IMR-90 (cell line): Measurements from ENCODE around the gene TPSB2. TPM values are rescaled to one million over a fixed set of nuclear protein-coding genes. Genes with fewer than 3 reads are reported as not detected.

Source experiments
- ATAC-seq: fragments of 200-7000 bp; cut with Tn5 transposase; 2 replicates; pipeline ENCODE4 v1.9.1; 2020; ENCODE audit warnings: low read depth, mild to moderate bottlenecking, moderate library complexity
- BruUV-seq: library from RNA; stranded (reverse); fragments of 400-500 nt; replicated peaks from 2 replicates; lab custom pipeline; 2021; lab: Mats Ljungman, UMichigan
- CTCF ChIA-PET: fragments of 300-600 bp; formaldehyde crosslinking; extraction: SDS; loops from one replicate; lab custom pipeline; 2021; ENCODE audit warnings: antibody characterized with exemption; lab: Yijun Ruan, JAX
- POLR2A ChIA-PET: fragments of 300-600 bp; sonication (Branson Sonifier 250); formaldehyde crosslinking; loops from one replicate; lab custom pipeline; 2022; ENCODE audit warnings: antibody characterized with exemption; ENCODE audit not compliant: unreplicated experiment; lab: Charles Lee
- DNase-seq: peaks from one replicate; pipeline ENCODE4 v3.0.0; 2013
- H2AFZ ChIP-seq: replicated peaks from 2 replicates; pipeline ENCODE3; 2013; ENCODE audit warnings: low read length, mild to moderate bottlenecking; ENCODE audit not compliant: poor library complexity
- H2AK5ac ChIP-seq: 2 replicates; pipeline ENCODE4 v1.6.1; 2013; ENCODE audit warnings: low read depth, low read length, inconsistent platforms
- H2AK9ac ChIP-seq: replicated peaks from 2 replicates; pipeline ENCODE3; 2013; ENCODE audit warnings: mild to moderate bottlenecking, low read depth, low read length, moderate library complexity; ENCODE audit not compliant: poor library complexity
- H2BK120ac ChIP-seq: 2 replicates; pipeline ENCODE4 v1.6.1; 2013; ENCODE audit warnings: low read depth, low read length, inconsistent platforms
- H2BK15ac ChIP-seq: 3 replicates; pipeline ENCODE4 v1.6.1; 2013; ENCODE audit warnings: low read depth, low read length, inconsistent platforms
- H2BK20ac ChIP-seq: 2 replicates; pipeline ENCODE4 v1.6.1; 2013; ENCODE audit warnings: low read depth, mild to moderate bottlenecking, inconsistent platforms, low read length, moderate library complexity
- H2BK5ac ChIP-seq: 2 replicates; pipeline ENCODE4 v1.6.1; 2013; ENCODE audit warnings: mild to moderate bottlenecking, low read depth, low read length, inconsistent platforms; ENCODE audit not compliant: poor library complexity, severe bottlenecking
- H3K14ac ChIP-seq: replicated peaks from 2 replicates; pipeline ENCODE4 v1.6.1; 2013; ENCODE audit warnings: low read depth, low read length, inconsistent platforms
- H3K18ac ChIP-seq: 2 replicates; pipeline ENCODE4 v1.6.1; 2013; ENCODE audit warnings: low read depth, low read length, control low read depth
- H3K23ac ChIP-seq: 2 replicates; pipeline ENCODE4 v1.6.1; 2013; ENCODE audit warnings: low read depth, low read length, inconsistent platforms
- H3K27ac ChIP-seq: 2 replicates; pipeline ENCODE4 v1.5.1; 2013; ENCODE audit warnings: mild to moderate bottlenecking, control low read depth, low read length; ENCODE audit not compliant: insufficient read depth
- H3K27me3 ChIP-seq: 2 replicates; pipeline ENCODE4 v1.6.1; 2013; ENCODE audit warnings: low read length; ENCODE audit not compliant: control insufficient read depth, insufficient read depth
- H3K36me3 ChIP-seq: 2 replicates; pipeline ENCODE4 v1.6.1; 2013; ENCODE audit warnings: low read length, mixed read lengths; ENCODE audit not compliant: control insufficient read depth, insufficient read depth
- H3K4ac ChIP-seq: 2 replicates; pipeline ENCODE4 v1.6.1; 2013; ENCODE audit warnings: low read depth, low read length, inconsistent platforms
- H3K4me1 ChIP-seq: 2 replicates; pipeline ENCODE4 v1.6.1; 2013; ENCODE audit warnings: low read length, mixed read lengths; ENCODE audit not compliant: control insufficient read depth, insufficient read depth
- H3K4me2 ChIP-seq: 2 replicates; pipeline ENCODE4 v1.6.1; 2013; ENCODE audit warnings: low read depth, mild to moderate bottlenecking, control low read depth, low read length, moderate library complexity
- H3K4me3 ChIP-seq: 2 replicates; pipeline ENCODE4 v1.5.1; 2013; ENCODE audit warnings: low read depth, mild to moderate bottlenecking, control low read depth, low read length, moderate library complexity; ENCODE audit not compliant: insufficient read depth
- H3K56ac ChIP-seq: 2 replicates; pipeline ENCODE4 v1.6.1; 2013; ENCODE audit warnings: low read length, inconsistent platforms; ENCODE audit not compliant: insufficient read depth; ENCODE audit errors: extremely low read depth
- H3K79me1 ChIP-seq, 2 experiments: 2 replicates each; pipeline ENCODE4 v1.6.1; 2013; ENCODE audit warnings: low read length in 2 of 2, inconsistent platforms in 1 of 2, low read depth in 1 of 2
- H3K9ac ChIP-seq: 2 replicates; pipeline ENCODE4 v1.6.1; 2013; ENCODE audit warnings: low read depth, low read length, control low read depth
- H3K9me1 ChIP-seq: 2 replicates; pipeline ENCODE4 v1.6.1; 2013; ENCODE audit warnings: low read length, inconsistent platforms; ENCODE audit not compliant: insufficient read depth
- H3K9me3 ChIP-seq: 2 replicates; pipeline ENCODE4 v1.6.1; 2013; ENCODE audit warnings: low read length; ENCODE audit not compliant: control insufficient read depth, insufficient read depth
- H4K20me1 ChIP-seq: 2 replicates; pipeline ENCODE4 v1.6.1; 2013; ENCODE audit warnings: low read length, inconsistent platforms; ENCODE audit not compliant: insufficient read depth
- H4K5ac ChIP-seq: 2 replicates; pipeline ENCODE4 v1.6.1; 2013; ENCODE audit warnings: mild to moderate bottlenecking, low read depth, low read length, control low read depth
- H4K8ac ChIP-seq, 2 experiments: 2 replicates each; pipeline ENCODE4 v1.6.1; 2013; ENCODE audit warnings: low read depth in 2 of 2, low read length in 2 of 2, control low read depth in 1 of 2, inconsistent platforms in 1 of 2
- H4K91ac ChIP-seq: 2 replicates; pipeline ENCODE4 v1.6.1; 2013; ENCODE audit warnings: low read depth, low read length, inconsistent platforms; ENCODE audit not compliant: insufficient read depth
- BHLHE40 ChIP-seq: fragments of 150-350 bp; IDR thresholded peaks from 2 replicates; pipeline ENCODE4 v1.6.1; 2016; ENCODE audit warnings: mild to moderate bottlenecking, low read depth, low read length
- CEBPB ChIP-seq: IDR thresholded peaks from 2 replicates; pipeline ENCODE4 v1.6.1; 2012; ENCODE audit warnings: low read depth, low read length, improper control_type of control experiment
- CHD1 ChIP-seq: IDR thresholded peaks from 2 replicates; pipeline ENCODE4 v1.6.1; 2012; ENCODE audit warnings: low read depth, low read length, improper control_type of control experiment
- CTCF ChIP-seq: conservative IDR thresholded peaks from 2 replicates; pipeline ENCODE4 v1.5.1; 2012; ENCODE audit warnings: mild to moderate bottlenecking, low read depth, low read length, improper control_type of control experiment
- ELK1 ChIP-seq: fragments of 150-350 bp; IDR thresholded peaks from 2 replicates; pipeline ENCODE4 v1.6.1; 2016; ENCODE audit warnings: low read depth, mild to moderate bottlenecking, low read length, moderate library complexity, borderline replicate concordance
- FOS ChIP-seq: fragments of 150-350 bp; IDR thresholded peaks from 2 replicates; pipeline ENCODE4 v1.6.1; 2016; ENCODE audit warnings: low read depth, low read length
- MAFK ChIP-seq: IDR thresholded peaks from 2 replicates; pipeline ENCODE4 v1.6.1; 2012; ENCODE audit warnings: low read depth, low read length, improper control_type of control experiment
- MAZ ChIP-seq: IDR thresholded peaks from 2 replicates; pipeline ENCODE4 v1.6.1; 2012; ENCODE audit warnings: low read depth, mild to moderate bottlenecking, low read length, improper control_type of control experiment, moderate library complexity, borderline replicate concordance
- MXI1 ChIP-seq: IDR thresholded peaks from 2 replicates; pipeline ENCODE4 v1.6.1; 2012; ENCODE audit warnings: low read depth, mild to moderate bottlenecking, low read length, moderate library complexity, borderline replicate concordance
- NFE2L2 ChIP-seq: fragments of 150-350 bp; IDR thresholded peaks from 2 replicates; pipeline ENCODE4 v1.6.1; 2016; ENCODE audit warnings: low read depth, mild to moderate bottlenecking, low read length
- POLR2A ChIP-seq: IDR thresholded peaks from 2 replicates; pipeline ENCODE4 v1.6.1; 2012; ENCODE audit warnings: mild to moderate bottlenecking, low read depth, low read length
- RAD21 ChIP-seq: IDR thresholded peaks from 2 replicates; pipeline ENCODE4 v1.6.1; 2012; ENCODE audit warnings: low read length, improper control_type of control experiment
- RCOR1 ChIP-seq: IDR thresholded peaks from 2 replicates; pipeline ENCODE4 v1.6.1; 2012; ENCODE audit warnings: mild to moderate bottlenecking, low read length, improper control_type of control experiment; ENCODE audit not compliant: insufficient replicate concordance
- RFX5 ChIP-seq: IDR thresholded peaks from 2 replicates; pipeline ENCODE4 v1.8.0; 2012; ENCODE audit warnings: low read depth, mild to moderate bottlenecking, low read length, moderate library complexity
- SMC3 ChIP-seq: fragments of 150-350 bp; IDR thresholded peaks from 2 replicates; pipeline ENCODE4 v1.6.1; 2016; ENCODE audit warnings: low read depth, mild to moderate bottlenecking, antibody characterized with exemption, low read length, moderate library complexity
- WGBS, 2 experiments: methylation state at CpG; one replicate each; pipeline versions ENCODE4 v1.1.5 to v1.1.7; 2013; ENCODE audit warnings: missing lambda C conversion rate in 2 of 2; ENCODE audit not compliant: insufficient read length in 1 of 2; ENCODE audit errors: extremely low coverage in 2 of 2; 5-methylcytosine and 5-hydroxymethylcytosine counted together
- dilution Hi-C: fragments of 300-500 bp; cut with HindIII; formaldehyde crosslinking; loops from one replicate; pipeline ENCODE4 v1.14.3; 2018; ENCODE audit warnings: low sequenced_read_pairs; ENCODE audit not compliant: unreplicated experiment
- in situ Hi-C: fragments of 300-500 bp; cut with MboI; formaldehyde crosslinking; loops from 3 replicates; pipeline ENCODE4 v1.14.3; 2019; ENCODE audit warnings: low sequenced_read_pairs, inconsistent platforms, mixed read lengths
- intact Hi-C: fragments of 100-400 bp; cut with micrococcal nuclease; formaldehyde crosslinking; loops from 2 replicates; pipeline ENCODE4 v1.10.0; 2022
- polyA plus RNA-seq, 3 experiments: library from polyadenylated mRNA; depleted of rRNA; stranded (reverse); fragments of >200 nt; gene quantifications; 2 replicates each; pipeline ENCODE4 v1.2.3, GENCODE V29; 2012; ENCODE audit warnings: low replicate concordance in 1 of 3
- total RNA-seq: library from RNA; depleted of rRNA; stranded (reverse); fragments of >200 nt; gene quantifications from 2 replicates; pipeline ENCODE4 v1.2.3, GENCODE V29; 2012
- TF ChIP-seq, protein P1 (sequence below): fragments of 150-350 bp; IDR thresholded peaks from 2 replicates; pipeline ENCODE4 v1.6.1; 2017; ENCODE audit warnings: mild to moderate bottlenecking, antibody characterized with exemption, low read length, low read depth

TPSB2 gene
- total and polyA plus RNA-seq, 2 of the 4 experiments (the other 2 are of a cell fraction) = not detected

GRCh38 chr16:1274767-1275166, 44.8 kb upstream of the TPSB2 start:
- H2AK9ac ChIP-seq = no peak overlapping the region
- intact Hi-C loops = no loop called here
- no peak overlapping the region for H4K5ac ChIP-seq
- H3K4me3 ChIP-seq = no peak overlapping the region
- no peaks in the 10 kb centered on the region for H4K20me1 ChIP-seq
- no peak overlapping the region for H3K9ac ChIP-seq
- no peak overlapping the region for H3K27ac ChIP-seq
- CTCF ChIA-PET = no interaction called here
- no peak overlapping the region for H4K8ac ChIP-seq
- H2BK20ac ChIP-seq = no peak overlapping the region
- DNase-seq (no peak), ATAC-seq (no peak)
- no peak overlapping the region for H2BK120ac ChIP-seq
- no peak overlapping the region for H3K4ac ChIP-seq
- no CpG with 5 or more reads among the region's 7 CpGs for whole genome bisulfite sequencing, 2 experiments
- no peak overlapping the region for H2AFZ ChIP-seq
- peaks cover 42% of the 10 kb centered on the region for H3K27me3 ChIP-seq
- no peaks in the 10 kb centered on the region for H3K79me1 ChIP-seq
- no peak overlapping the region for H4K91ac ChIP-seq
- in situ Hi-C loops = no loop called here
- H2BK5ac ChIP-seq = no peak overlapping the region
- no peaks in the 10 kb centered on the region for H3K36me3 ChIP-seq
- no peak overlapping the region for H3K18ac ChIP-seq
- dilution Hi-C loops = no loop called here
- H3K9me1 ChIP-seq = no peaks in the 10 kb centered on the region
- no peak overlapping the region for H3K56ac ChIP-seq
- POLR2A ChIA-PET = no interaction called here
- no peak overlapping the region for H2AK5ac ChIP-seq
- H3K4me2 ChIP-seq = no peak overlapping the region
- H2BK15ac ChIP-seq = no peak overlapping the region
- H3K4me1 ChIP-seq = no peaks in the 10 kb centered on the region
- no peak overlapping the region for H3K23ac ChIP-seq
- BruUV-seq = no TSS peak
- H3K14ac ChIP-seq = no peak overlapping the region
- no peak for TF ChIP-seq MXI1
- no peak for TF ChIP-seq POLR2A
- TF ChIP-seq CHD1 = no peak
- no peak for TF ChIP-seq RAD21
- TF ChIP-seq, protein P1, sequence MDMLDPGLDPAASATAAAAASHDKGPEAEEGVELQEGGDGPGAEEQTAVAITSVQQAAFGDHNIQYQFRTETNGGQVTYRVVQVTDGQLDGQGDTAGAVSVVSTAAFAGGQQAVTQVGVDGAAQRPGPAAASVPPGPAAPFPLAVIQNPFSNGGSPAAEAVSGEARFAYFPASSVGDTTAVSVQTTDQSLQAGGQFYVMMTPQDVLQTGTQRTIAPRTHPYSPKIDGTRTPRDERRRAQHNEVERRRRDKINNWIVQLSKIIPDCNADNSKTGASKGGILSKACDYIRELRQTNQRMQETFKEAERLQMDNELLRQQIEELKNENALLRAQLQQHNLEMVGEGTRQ = no peak
- TF ChIP-seq FOS = no peak
- TF ChIP-seq CTCF = no peak
- TF ChIP-seq MAZ = no peak
- TF ChIP-seq CEBPB = no peak
- no peak for TF ChIP-seq BHLHE40
- TF ChIP-seq ELK1 = no peak
- TF ChIP-seq SMC3 = no peak
- TF ChIP-seq NFE2L2 = no peak
- no peak for TF ChIP-seq MAFK
- no peak for TF ChIP-seq RCOR1
- TF ChIP-seq RFX5 = no peak
- peaks cover 2% of the 10 kb centered on the region; the same call in 1 of the 2 replicates for H3K9me3 ChIP-seq
